Ecto neural progenitor cell (in vitro differentiated cells): ENCODE data around the gene JDP2.

Source experiments
- DNase-seq: peaks from one replicate; pipeline ENCODE4 v3.0.0-alpha.2; 2018; ENCODE audit warnings: low spot score

The JDP2 gene

GRCh38 chr14:75484711-75485429, 57.0 kb downstream of the JDP2 start:
- DNase-seq = no peak

DNA sequence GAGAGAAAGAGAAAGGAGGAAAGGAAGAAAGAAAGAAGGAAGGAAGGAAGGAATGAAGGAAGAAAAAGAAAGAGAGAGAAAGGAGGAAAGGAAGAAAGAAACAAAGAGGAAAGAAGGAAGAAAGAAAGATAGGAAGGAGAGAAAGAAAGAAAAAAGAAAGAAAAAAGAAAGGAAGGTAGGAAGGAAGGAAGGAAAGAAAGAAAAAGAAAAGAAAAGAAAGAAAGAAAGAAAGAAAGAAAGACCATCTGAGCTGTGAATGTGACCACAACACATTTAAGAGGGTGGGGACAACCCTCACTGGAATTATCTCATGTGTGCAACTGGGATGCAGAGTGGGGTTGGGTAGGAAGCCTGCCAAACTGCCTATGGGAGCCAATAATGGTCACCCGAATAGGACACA, 58.5 kb downstream of the JDP2 start:
- DNase-seq = no peak

DNA sequence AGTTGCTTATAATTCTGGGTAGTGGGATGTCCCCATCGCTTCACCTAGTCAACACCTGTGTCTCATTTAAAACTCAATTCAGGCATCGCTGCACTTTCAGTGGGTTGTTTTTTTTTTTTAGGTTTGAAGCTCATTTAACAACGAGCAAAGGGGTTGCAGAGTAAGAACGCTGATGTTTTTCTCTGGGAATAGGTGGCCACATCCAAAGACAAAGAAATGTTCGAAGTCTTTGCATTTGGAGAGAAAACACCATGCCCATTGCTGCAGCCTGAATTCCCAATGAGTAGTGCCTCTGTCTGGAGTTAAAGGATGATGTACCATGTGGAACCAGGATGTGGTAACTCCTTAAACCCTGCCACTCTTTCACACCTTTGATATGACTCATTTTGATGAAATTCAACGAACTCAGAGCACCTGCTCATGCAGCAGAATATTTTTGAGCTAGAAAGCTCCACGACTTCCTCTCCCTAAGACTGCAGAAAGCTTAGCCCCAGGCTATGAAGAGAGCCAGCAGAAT, 59.4 kb downstream of the JDP2 start:
- DNase-seq = no peak

DNA sequence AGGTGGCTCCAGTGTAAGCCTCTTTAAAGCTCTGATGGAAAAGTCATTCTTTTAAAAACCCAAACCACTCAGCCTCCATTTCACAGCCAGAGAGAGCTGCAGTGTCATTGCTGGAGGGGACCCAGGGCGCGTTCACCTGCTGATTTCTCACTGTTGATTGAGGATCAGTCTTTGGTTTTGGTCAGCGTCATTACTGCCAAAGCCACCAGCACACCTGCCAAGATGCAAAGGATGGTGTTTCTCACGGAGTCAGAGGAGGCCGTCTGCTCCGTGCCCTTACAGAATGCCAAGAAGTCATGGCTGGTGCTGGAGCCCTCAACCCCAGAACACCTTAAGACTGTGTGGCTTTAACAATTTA, 61.6 kb downstream of the JDP2 start:
- no peak for DNase-seq

GRCh38 chr14:75491376-75491978, 63.7 kb downstream of the JDP2 start:
- no peak for DNase-seq

GRCh38 chr14:75492832-75493591, 65.2 kb downstream of the JDP2 start:
- no peak for DNase-seq

DNA sequence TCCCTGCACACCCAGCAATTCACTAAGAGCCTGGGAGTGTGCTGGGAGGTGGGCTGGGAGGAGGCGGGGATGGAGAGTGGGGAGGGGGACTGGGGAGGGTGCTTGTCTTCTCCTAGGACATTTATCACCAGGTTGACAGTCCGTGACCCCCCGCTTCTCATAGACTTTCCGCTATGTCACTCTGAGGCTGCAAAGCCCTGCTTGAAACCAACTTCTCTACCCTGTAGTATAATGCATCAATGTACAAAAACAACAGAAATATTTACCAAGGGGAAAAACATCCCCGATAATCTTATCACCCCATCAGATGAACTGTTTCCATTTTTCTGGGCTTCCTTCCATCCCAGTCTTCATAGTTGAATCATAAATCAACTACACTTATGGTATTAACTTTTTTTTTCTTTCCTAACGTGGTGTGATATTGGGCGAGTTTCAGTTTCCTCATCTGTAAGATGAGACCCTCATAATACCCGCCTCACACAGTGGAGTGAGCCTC, 65.8 kb downstream of the JDP2 start:
- no peak for DNase-seq

- DNase-seq = no peak
Observed at GRCh38 chr14:75494896-75495295, 67.1 kb downstream of the JDP2 start.

DNA sequence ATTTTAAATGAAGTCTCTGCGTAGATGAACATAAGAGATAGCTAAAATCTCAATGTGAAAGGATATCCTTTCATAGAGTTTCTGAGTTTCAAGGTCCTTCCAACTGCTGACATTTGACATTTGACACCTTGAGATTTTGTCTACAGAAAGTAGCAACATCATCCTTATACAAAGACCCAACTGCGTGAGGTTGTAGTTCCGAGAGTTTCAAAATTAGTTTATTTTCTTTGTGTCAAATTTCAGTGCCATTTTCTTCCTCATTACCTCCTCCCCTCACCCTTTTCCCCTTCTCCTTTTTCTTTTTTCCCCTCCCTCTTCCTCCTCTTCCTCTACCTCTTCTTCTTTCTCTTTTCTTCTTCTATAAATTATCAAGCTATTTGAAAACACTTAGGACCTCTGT, 67.6 kb downstream of the JDP2 start:
- no peak for DNase-seq

DNA sequence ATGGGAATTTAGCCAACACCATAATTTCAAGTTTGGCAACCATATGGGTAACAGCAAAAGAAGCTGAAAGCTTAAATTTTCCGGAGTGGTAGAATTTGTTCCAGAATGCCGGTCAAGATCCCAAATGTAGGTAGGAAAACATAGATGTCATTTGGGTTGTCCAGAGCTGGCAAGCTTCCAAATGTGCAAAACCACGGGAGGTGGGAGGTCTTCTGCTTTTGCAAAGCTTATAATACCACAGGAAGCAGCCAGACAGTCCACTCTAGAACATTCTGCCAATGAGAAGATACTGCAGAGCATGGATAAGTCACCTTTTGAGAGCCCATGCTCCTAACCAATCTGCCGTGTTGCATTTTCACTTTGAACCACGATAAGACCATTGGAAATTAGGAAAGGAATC, 68.1 kb downstream of the JDP2 start:
- no peak for DNase-seq

GRCh38 chr14:75496755-75497154, 68.9 kb downstream of the JDP2 start:
- no peak for DNase-seq

DNA sequence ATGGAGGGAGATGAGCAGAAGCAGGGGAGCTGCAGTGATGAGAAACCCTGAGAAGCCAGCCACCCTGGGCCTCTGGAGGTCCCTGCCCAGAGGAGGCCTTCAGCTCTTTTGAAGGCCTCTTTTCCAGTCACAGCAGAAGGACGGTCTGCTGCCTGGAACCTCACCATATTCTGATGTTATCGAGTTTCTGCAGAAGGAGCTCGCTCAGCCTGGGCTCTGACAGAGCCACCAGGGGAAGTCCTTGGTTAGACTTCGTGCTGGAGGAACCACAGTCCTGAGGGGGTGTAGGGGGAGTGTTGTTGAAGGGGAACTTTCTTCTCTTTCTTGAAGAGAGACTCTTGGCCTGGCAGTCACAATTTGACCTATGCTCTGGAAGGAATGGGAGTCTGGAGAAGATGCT, 69.4 kb downstream of the JDP2 start:
- no peak for DNase-seq

- no peak for DNase-seq
Observed at GRCh38 chr14:75497701-75498100, 69.9 kb downstream of the JDP2 start.

DNA sequence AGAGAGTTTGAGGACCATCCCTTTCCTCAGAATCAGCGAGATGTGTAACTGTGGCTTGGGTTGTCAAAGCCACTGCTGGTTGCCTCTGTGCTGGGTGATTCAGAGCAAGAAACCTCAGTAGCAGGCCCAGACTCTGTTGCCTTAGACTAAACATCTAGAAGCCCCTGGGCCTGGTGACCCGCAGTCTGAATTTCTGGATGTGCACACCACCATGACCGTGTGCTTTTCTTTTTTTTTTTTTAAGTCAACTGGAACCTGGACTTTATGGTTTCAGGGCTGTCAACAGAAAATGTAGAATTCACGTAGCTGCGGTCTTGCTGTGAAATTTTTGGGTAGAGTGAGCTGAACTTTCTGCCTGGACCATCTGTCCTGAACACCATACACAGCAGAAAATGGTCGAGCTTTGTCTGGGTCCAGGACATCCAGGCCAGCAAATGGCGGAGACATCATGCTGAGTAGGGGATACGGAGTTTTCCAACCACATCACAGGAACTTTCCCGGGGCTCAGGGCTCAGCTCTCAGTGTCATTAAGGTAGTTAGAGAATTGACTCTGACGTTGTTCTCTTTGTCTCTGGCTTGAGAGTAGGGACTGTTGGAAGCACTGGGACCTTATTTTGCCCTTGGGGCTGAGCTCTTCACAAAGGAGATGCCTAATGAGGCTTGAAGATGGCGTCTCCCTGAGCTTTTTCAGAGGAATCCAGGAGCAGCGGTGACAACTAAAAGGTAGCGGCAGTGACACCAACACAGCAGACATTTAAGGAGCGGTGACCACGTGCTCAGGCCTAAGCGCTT, 71.5 kb downstream of the JDP2 start:
- DNase-seq = no peak

GRCh38 chr14:75501080-75501479, 73.3 kb downstream of the JDP2 start:
- DNase-seq = no peak

- DNase-seq = no peak
Observed at GRCh38 chr14:75504411-75504810, 76.6 kb downstream of the JDP2 start.

GRCh38 chr14:75506930-75507329, 79.1 kb downstream of the JDP2 start:
- DNase-seq = no peak

- DNase-seq = no peak
Observed at GRCh38 chr14:75510547-75510946, 82.7 kb downstream of the JDP2 start.

- DNase-seq = no peak
Observed at GRCh38 chr14:75511201-75511600, 83.4 kb downstream of the JDP2 start.

GRCh38 chr14:75513911-75514672, 86.3 kb downstream of the JDP2 start:
- DNase-seq = no peak
